ENCODE measurements around the gene ARVCF. TPM values are rescaled to one million over a fixed set of nuclear protein-coding genes. Genes with fewer than 3 reads are reported as not detected.

The ARVCF gene
- total RNA-seq, 3 donors from 2014 or later (not counting 1 experiment from before 2014, with no cell fraction given), result 37.8 to 62.0 (median 38.7) TPM

GRCh38 chr22:19942157-19943081, 74.2 kb downstream of the ARVCF start:
- H3K27me3 ChIP-seq (ENCODE audit: control insufficient read depth, insufficient read depth, low read length), result no peaks in the 10 kb centered on the region
- peaks cover 36% of the 10 kb centered on the region for H3K4me1 ChIP-seq (ENCODE audit: control insufficient read depth, insufficient read depth, low read length)
- no peaks in the 10 kb centered on the region for H3K9me3 Mint-ChIP-seq
- 2% methylated on average over 8 of the region's 8 CpGs for WGBS (ENCODE audit: insufficient coverage)
- H3K27ac Mint-ChIP-seq, result peak overlapping the region; percentile 82 to 90
- no peak for TF ChIP-seq CTCF (IDR thresholded peaks at IDR 0.05)
- H3K4me3 Mint-ChIP-seq, result peak overlapping the region; percentile 94
- peaks cover 36 to 50% of the 10 kb centered on the region in 2 donors for H3K4me1 Mint-ChIP-seq
- ATAC-seq, result no peak
- no peaks in the 10 kb centered on the region for H3K36me3 Mint-ChIP-seq
- DNase-seq, result peak in 1 of 2 donors; percentile 32
- peak overlapping the region; percentile 86 for H3K27ac ChIP-seq (ENCODE audit: low read length)
- H3K36me3 ChIP-seq (ENCODE audit: control insufficient read depth, insufficient read depth, low read length), result no peaks in the 10 kb centered on the region
- intact Hi-C loops (cut with micrococcal nuclease), result no loop called here
- no peaks in the 10 kb centered on the region for H3K27me3 Mint-ChIP-seq (ENCODE audit: low read depth in 2 of 2)
- peak overlapping the region; percentile 94 for H3K4me3 ChIP-seq (ENCODE audit: low read length)
- no peaks in the 10 kb centered on the region for H3K9me3 ChIP-seq (ENCODE audit: control insufficient read depth, insufficient read depth, low read length)

GRCh38 chr22:19941365-19942082, 75.1 kb downstream of the ARVCF start, which contains the start of the genes COMT and TXNRD2:
Gene COMT (plus strand): TSS chr22:19941772. CDS start chr22:19962527, 20,755 bp downstream.
Gene TXNRD2 (minus strand): TSS chr22:19941818. CDS start chr22:19941803, 15 bp downstream.
- ATAC-seq (peak; percentile 91 to 95 (median 94)), DNase-seq (peak; percentile 68 to 82)
- under 1% methylated on average over 63 of the region's 63 CpGs for WGBS (ENCODE audit: insufficient coverage)
- H3K9me3 ChIP-seq (ENCODE audit: control insufficient read depth, insufficient read depth, low read length), result no peaks in the 10 kb centered on the region
- Mint-ChIP-seq H3K4me1 (peaks cover 30 to 44% of the 10 kb centered on the region in 2 donors), H3K36me3 (peaks cover 8% of the 10 kb centered on the region), H3K4me3 (peak within 1 kb of the TSS; percentile 94), H3K9me3 (peaks cover 2 to 3% of the 10 kb centered on the region in 2 donors), H3K27me3 (ENCODE audit: low read depth in 2 of 2) (no peaks in the 10 kb centered on the region), H3K27ac (peak within 1 kb of the TSS; percentile 82 to 90)
- no peaks in the 10 kb centered on the region for H3K36me3 ChIP-seq (ENCODE audit: control insufficient read depth, insufficient read depth, low read length)
- H3K4me3 ChIP-seq (ENCODE audit: low read length), result peak within 1 kb of the TSS; percentile 94
- H3K27me3 ChIP-seq (ENCODE audit: control insufficient read depth, insufficient read depth, low read length), result no peaks in the 10 kb centered on the region
- H3K4me1 ChIP-seq (ENCODE audit: control insufficient read depth, insufficient read depth, low read length), result peaks cover 34% of the 10 kb centered on the region
- intact Hi-C loops (cut with micrococcal nuclease), result no loop called here
- TF ChIP-seq CTCF (IDR thresholded peaks at IDR 0.05), result no peak
- peak within 1 kb of the TSS; percentile 86 for H3K27ac ChIP-seq (ENCODE audit: low read length)

- Mint-ChIP-seq H3K27me3 (ENCODE audit: low read depth in 2 of 2) (no peaks in the 10 kb centered on the region), H3K4me3 (peak overlapping the region; percentile 94), H3K9me3 (peaks cover 3 to 7% of the 10 kb centered on the region in 2 donors), H3K27ac (peak overlapping the region; percentile 82 to 90), H3K4me1 (peaks cover 30 to 44% of the 10 kb centered on the region in 2 donors), H3K36me3 (peaks cover 15% of the 10 kb centered on the region)
- TF ChIP-seq CTCF (IDR thresholded peaks at IDR 0.05), result no peak
- Histone ChIP-seq H3K27me3 (ENCODE audit: control insufficient read depth, insufficient read depth, low read length) (no peaks in the 10 kb centered on the region), H3K4me3 (ENCODE audit: low read length) (peak overlapping the region; percentile 78), H3K4me1 (ENCODE audit: control insufficient read depth, insufficient read depth, low read length) (peaks cover 34% of the 10 kb centered on the region), H3K36me3 (ENCODE audit: control insufficient read depth, insufficient read depth, low read length) (no peaks in the 10 kb centered on the region), H3K27ac (ENCODE audit: low read length) (peak overlapping the region; percentile 72), H3K9me3 (ENCODE audit: control insufficient read depth, insufficient read depth, low read length) (peaks cover 7% of the 10 kb centered on the region)
- intact Hi-C loops (cut with micrococcal nuclease), result no loop called here
- ATAC-seq, result peak in 1 of 3 donors; percentile 9
- DNase-seq, result no peak
- WGBS (ENCODE audit: insufficient coverage), result 73% methylated on average over 20 of the region's 21 CpGs
Observed at GRCh38 chr22:19940536-19941364, 75.9 kb downstream of the ARVCF start.

Measured in natural killer cell (primary cell).